ENCODE measurements around the gene GNAZ. TPM values are rescaled to one million over a fixed set of nuclear protein-coding genes. Genes with fewer than 3 reads are reported as not detected.

Gene GNAZ
- polyA plus RNA-seq, 2 of the 4 experiments (the other 2 are of a cell fraction): 1.9 to 2.5 TPM

DNA sequence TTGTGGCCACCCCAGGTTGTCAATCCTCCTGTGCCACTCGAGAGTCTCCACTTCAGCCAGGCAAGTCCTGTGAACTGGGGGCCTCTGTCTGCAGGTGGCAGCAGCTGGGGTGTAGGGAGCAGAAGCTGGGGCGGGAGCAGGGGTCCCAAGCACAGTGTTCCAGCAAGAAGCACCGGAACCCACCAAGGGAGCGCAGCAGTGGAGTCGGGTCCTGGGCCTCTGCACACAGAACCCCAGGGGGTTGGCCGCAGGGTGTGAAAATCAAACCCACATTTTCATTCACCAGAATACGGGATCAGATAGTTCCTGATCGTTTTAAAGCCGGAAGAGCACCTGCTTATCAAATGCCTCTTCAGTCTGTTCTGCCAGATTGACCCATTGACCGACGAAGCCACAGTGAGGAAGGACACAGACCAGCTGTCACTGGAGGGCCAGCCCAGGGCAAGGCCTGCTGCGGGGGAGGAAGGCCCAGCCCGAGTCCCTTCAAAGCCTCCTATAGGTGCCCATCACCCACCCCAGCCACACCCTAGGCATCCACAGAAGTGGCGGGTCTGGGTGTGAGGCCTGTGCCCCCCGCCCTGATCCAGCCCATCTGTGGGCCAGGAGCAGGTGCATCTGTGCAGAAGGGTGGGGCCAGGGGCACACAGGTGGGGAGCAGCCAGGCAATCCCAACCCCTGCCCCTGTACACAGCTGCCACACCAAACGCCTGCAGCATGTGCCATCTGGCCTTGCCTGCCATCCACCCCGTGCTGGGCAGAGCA lies 37.3 kb downstream of the GNAZ start:
- DNase-seq (ENCODE audit: low read depth in 1 of 2, low spot score in 1 of 2): no peak
- no peaks in the 10 kb centered on the region for H3K9me3 ChIP-seq
- no peak for ATAC-seq
- H3K4me3 ChIP-seq: no peak overlapping the region
- FAIRE-seq: no peak
- no peak overlapping the region for H3K4me2 ChIP-seq
- WGBS (ENCODE audit: missing lambda C conversion rate): 91% methylated on average over 13 of the region's 17 CpGs
- ChIA-PET POLR2A (no interaction called here), CTCF (interaction anchor here (1.0 to 3.0 kb wide), 3 partner anchors 20 to 151 kb away, joined by 4 to 12 read pairs (median 10); no protein-coding TSS in a partner anchor)
- H3K27ac ChIP-seq: no peak overlapping the region
- no peaks in the 10 kb centered on the region for H3K4me1 ChIP-seq
- TF ChIP-seq BHLHE40 (IDR thresholded peaks at IDR 0.05; ENCODE audit: low read depth, low read length) (no peak), JUN (IDR thresholded peaks at IDR 0.05) (no peak), HOXA7 (CRISPR knock-in tag; IDR thresholded peaks at IDR 0.05) (no peak), RFX5 (IDR thresholded peaks at IDR 0.05) (no peak), MAZ (IDR thresholded peaks at IDR 0.05; ENCODE audit: borderline replicate concordance, low read depth, low read length) (no peak), ZSCAN20 (CRISPR knock-in tag; IDR thresholded peaks at IDR 0.05) (no peak), ZNF302 (CRISPR knock-in tag; IDR thresholded peaks at IDR 0.05) (no peak), NR3C1 (IDR thresholded peaks at IDR 0.05) (no peak), E2F6 (IDR thresholded peaks at IDR 0.05; ENCODE audit: borderline replicate concordance, low read depth) (no peak)
- TF ChIP-seq, protein P1, sequence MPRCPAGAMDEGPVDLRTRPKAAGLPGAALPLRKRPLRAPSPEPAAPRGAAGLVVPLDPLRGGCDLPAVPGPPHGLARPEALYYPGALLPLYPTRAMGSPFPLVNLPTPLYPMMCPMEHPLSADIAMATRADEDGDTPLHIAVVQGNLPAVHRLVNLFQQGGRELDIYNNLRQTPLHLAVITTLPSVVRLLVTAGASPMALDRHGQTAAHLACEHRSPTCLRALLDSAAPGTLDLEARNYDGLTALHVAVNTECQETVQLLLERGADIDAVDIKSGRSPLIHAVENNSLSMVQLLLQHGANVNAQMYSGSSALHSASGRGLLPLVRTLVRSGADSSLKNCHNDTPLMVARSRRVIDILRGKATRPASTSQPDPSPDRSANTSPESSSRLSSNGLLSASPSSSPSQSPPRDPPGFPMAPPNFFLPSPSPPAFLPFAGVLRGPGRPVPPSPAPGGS (IDR thresholded peaks at IDR 0.05): no peak
- TF ChIP-seq, protein P2, sequence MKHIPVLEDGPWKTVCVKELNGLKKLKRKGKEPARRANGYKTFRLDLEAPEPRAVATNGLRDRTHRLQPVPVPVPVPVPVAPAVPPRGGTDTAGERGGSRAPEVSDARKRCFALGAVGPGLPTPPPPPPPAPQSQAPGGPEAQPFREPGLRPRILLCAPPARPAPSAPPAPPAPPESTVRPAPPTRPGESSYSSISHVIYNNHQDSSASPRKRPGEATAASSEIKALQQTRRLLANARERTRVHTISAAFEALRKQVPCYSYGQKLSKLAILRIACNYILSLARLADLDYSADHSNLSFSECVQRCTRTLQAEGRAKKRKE (CRISPR knock-in tag; IDR thresholded peaks at IDR 0.05; ENCODE audit: low read depth): no peak

DNA sequence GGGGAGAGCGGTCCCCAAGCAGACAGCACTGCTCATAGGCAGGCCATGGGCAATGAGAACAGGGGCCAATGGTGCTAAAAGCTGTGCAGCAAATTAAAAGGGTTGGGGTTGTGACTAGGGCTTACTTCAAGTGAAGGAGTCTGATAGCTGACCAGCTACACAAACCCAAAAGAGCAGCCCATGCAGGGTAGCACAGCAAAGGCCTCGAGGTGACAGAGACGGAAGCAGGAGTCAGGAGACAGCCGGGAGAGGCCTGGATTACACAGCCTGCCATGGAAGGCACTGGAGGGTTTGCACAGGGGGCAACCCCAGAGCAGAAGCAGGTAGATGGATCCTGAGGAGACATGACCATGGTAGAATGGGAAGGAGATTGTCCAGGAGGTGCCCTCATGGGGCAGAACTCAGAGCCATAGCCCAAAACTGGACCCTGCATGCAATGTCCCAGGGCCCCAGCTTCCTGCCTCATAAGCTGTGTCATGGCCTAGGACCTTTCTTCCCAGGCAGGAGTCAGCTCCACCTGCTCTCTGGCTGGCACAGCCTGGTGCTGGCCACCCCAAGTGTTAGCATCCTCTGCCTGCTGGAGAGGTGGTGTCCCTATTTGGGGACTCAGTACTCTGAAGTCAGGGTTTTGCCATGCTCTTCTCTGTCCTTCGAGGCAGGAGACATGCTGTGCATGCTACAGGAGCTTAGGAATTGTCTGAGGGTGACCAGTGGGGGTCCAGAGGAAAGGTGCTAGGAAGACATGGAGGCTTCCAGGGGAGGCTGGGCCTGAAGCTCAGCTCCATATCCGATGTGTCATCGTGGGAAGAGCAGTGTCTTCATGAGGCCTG lies 38.1 kb downstream of the GNAZ start:
- no peaks in the 10 kb centered on the region for H3K4me1 ChIP-seq
- ChIA-PET CTCF (interaction anchor here (1.3 to 3.0 kb wide), 3 partner anchors 149 to 173 kb away, joined by 3 to 12 read pairs (median 10); no protein-coding TSS in a partner anchor), POLR2A (no interaction called here)
- no peak overlapping the region for H3K4me3 ChIP-seq
- ATAC-seq (no peak), DNase-seq (ENCODE audit: low read depth in 1 of 2, low spot score in 1 of 2) (no peak), FAIRE-seq (no peak)
- no peak overlapping the region for H3K27ac ChIP-seq
- H3K9me3 ChIP-seq: no peaks in the 10 kb centered on the region
- no peak overlapping the region for H3K4me2 ChIP-seq
- no peak for TF ChIP-seq PHF8 (IDR thresholded peaks at IDR 0.05; ENCODE audit: borderline replicate concordance, low read depth)
- 93% methylated on average over 6 of the region's 7 CpGs for WGBS (ENCODE audit: missing lambda C conversion rate)

DNA sequence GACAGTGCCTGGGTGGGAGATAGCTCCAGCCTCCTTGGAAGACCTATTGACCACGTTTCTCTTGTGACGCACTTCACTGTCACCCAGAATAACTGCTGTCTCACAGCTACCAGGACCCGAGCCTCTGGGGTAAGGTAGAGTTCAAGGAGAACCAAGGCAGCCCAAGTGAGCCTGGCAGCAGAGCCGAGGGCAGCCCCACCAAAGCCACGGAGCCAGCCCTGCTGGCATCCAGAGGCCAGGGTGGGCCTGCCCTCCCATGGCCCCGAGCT lies 38.7 kb downstream of the GNAZ start:
- Histone ChIP-seq H3K4me2 (no peak overlapping the region), H3K4me3 (no peak overlapping the region), H3K27ac (no peak overlapping the region), H3K4me1 (no peaks in the 10 kb centered on the region), H3K9me3 (no peaks in the 10 kb centered on the region)
- FAIRE-seq (no peak), ATAC-seq (no peak), DNase-seq (ENCODE audit: low read depth in 1 of 2, low spot score in 1 of 2) (no peak)
- WGBS (ENCODE audit: missing lambda C conversion rate): 79% methylated on average over 4 of the region's 6 CpGs
- ChIA-PET POLR2A (no interaction called here), CTCF (interaction anchor here (1.3 to 3.0 kb wide), 3 partner anchors 149 to 173 kb away, joined by 3 to 12 read pairs (median 10); no protein-coding TSS in a partner anchor)
- TF ChIP-seq CBX8 (IDR thresholded peaks at IDR 0.05): no peak
- TF ChIP-seq HDAC2 (IDR thresholded peaks at IDR 0.05): no peak
- no peak for TF ChIP-seq RCOR1 (IDR thresholded peaks at IDR 0.05; ENCODE audit: low read depth, low read length)
- TF ChIP-seq ELK1 (IDR thresholded peaks at IDR 0.05; ENCODE audit: low read depth, low read length): no peak
- TF ChIP-seq POLR2AphosphoS2 (conservative IDR thresholded peaks at IDR 0.05; ENCODE audit: low read length): no peak
- no peak for TF ChIP-seq PHF8 (IDR thresholded peaks at IDR 0.05; ENCODE audit: borderline replicate concordance, low read depth)
- TF ChIP-seq, protein P2 (CRISPR knock-in tag; IDR thresholded peaks at IDR 0.05; ENCODE audit: low read depth): no peak
- no peak for TF ChIP-seq E2F6 (IDR thresholded peaks at IDR 0.05; ENCODE audit: borderline replicate concordance, low read depth)
- no peak for TF ChIP-seq MAX (IDR thresholded peaks at IDR 0.05)
- TF ChIP-seq TP53 (CRISPR knock-in tag; IDR thresholded peaks at IDR 0.05): no peak
- no peak for TF ChIP-seq HOXB13 (CRISPR knock-in tag; IDR thresholded peaks at IDR 0.05; ENCODE audit: low read depth)
- no peak for TF ChIP-seq ZC3H11A (IDR thresholded peaks at IDR 0.05)
- TF ChIP-seq CBX2 (IDR thresholded peaks at IDR 0.05; ENCODE audit: borderline replicate concordance, low read depth): no peak
- TF ChIP-seq, protein P3, sequence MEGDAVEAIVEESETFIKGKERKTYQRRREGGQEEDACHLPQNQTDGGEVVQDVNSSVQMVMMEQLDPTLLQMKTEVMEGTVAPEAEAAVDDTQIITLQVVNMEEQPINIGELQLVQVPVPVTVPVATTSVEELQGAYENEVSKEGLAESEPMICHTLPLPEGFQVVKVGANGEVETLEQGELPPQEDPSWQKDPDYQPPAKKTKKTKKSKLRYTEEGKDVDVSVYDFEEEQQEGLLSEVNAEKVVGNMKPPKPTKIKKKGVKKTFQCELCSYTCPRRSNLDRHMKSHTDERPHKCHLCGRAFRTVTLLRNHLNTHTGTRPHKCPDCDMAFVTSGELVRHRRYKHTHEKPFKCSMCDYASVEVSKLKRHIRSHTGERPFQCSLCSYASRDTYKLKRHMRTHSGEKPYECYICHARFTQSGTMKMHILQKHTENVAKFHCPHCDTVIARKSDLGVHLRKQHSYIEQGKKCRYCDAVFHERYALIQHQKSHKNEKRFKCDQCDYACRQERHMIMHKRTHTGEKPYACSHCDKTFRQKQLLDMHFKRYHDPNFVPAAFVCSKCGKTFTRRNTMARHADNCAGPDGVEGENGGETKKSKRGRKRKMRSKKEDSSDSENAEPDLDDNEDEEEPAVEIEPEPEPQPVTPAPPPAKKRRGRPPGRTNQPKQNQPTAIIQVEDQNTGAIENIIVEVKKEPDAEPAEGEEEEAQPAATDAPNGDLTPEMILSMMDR (IDR thresholded peaks at IDR 0.05): no peak
- TF ChIP-seq CHD2 (IDR thresholded peaks at IDR 0.05; ENCODE audit: low read length, partially characterized antibody): no peak
- TF ChIP-seq RFX5 (IDR thresholded peaks at IDR 0.05): no peak

All from A549 (cell line).